ENCODE measurements around the gene CDH26.

- no peak for TF ChIP-seq CTCF (conservative IDR thresholded peaks at IDR 0.05; ENCODE audit: low read length)
- TF ChIP-seq EZH2phosphoT487 (IDR thresholded peaks at IDR 0.05; ENCODE audit: borderline replicate concordance, low read depth, low read length) = no peak
Observed at GRCh38 chr20:59948212-59948611, 10.0 kb upstream of the CDH26 start.

Data from OCI-LY7 (cell line).